Activated B cell treated with CpG ODN at 0.5 μM for 24 hours (primary cell): ENCODE data around the gene C1QBP. TPM values are rescaled to one million over a fixed set of nuclear protein-coding genes. Genes with fewer than 3 reads are reported as not detected.

Experiments used
- ATAC-seq: fragments of 200-7000 bp; cut with Tn5 transposase; one replicate; pipeline ENCODE4 v1.10.0; 2021; ENCODE audit warnings: low read depth, mild to moderate bottlenecking, moderate library complexity
- CTCF ChIA-PET: fragments of 350-600 bp; sonication (Branson Sonifier 250); formaldehyde crosslinking; loops from one replicate; lab custom pipeline; 2021; ENCODE audit warnings: antibody characterized with exemption; lab: Charles Lee
- POLR2A ChIA-PET: fragments of 350-600 bp; sonication (Branson Sonifier 250); formaldehyde crosslinking; loops from one replicate; lab custom pipeline; 2021; ENCODE audit warnings: antibody characterized with exemption; lab: Charles Lee
- DNase-seq: peaks from one replicate; pipeline ENCODE4 v3.0.0; 2022
- H3K27ac Mint-ChIP-seq: one replicate; pipeline ENCODE4 v1.8.0; 2020; ENCODE audit warnings: mixed read lengths
- H3K27me3 Mint-ChIP-seq: one replicate; pipeline ENCODE4 v1.8.0; 2021; ENCODE audit warnings: mixed read lengths
- H3K36me3 Mint-ChIP-seq: one replicate; pipeline ENCODE4 v1.8.0; 2021; ENCODE audit warnings: low read depth, mixed read lengths
- H3K4me1 Mint-ChIP-seq: one replicate; pipeline ENCODE4 v1.8.0; 2021; ENCODE audit warnings: mixed read lengths
- H3K4me3 Mint-ChIP-seq: one replicate; pipeline ENCODE4 v1.8.0; 2020; ENCODE audit warnings: mild to moderate bottlenecking, mixed read lengths
- H3K9me3 Mint-ChIP-seq: one replicate; pipeline ENCODE4 v1.8.0; 2020; ENCODE audit warnings: mixed read lengths
- intact Hi-C: fragments of 100-400 bp; cut with micrococcal nuclease; formaldehyde crosslinking; loops from one replicate; pipeline ENCODE4 v1.15.1; 2024
- total RNA-seq: library from RNA; stranded (reverse); gene quantifications from 2 replicates; pipeline ENCODE4 v1.2.3, GENCODE V29; 2022
- TF ChIP-seq, protein P1 (sequence below): fragments of 200-600 bp; IDR thresholded peaks from one replicate; pipeline ENCODE4 v1.8.0; 2022; ENCODE audit warnings: antibody characterized with exemption, mild to moderate bottlenecking

The C1QBP gene
- total RNA-seq, 1 donor from 2014 or later = 160 TPM

- TF ChIP-seq, protein P1, sequence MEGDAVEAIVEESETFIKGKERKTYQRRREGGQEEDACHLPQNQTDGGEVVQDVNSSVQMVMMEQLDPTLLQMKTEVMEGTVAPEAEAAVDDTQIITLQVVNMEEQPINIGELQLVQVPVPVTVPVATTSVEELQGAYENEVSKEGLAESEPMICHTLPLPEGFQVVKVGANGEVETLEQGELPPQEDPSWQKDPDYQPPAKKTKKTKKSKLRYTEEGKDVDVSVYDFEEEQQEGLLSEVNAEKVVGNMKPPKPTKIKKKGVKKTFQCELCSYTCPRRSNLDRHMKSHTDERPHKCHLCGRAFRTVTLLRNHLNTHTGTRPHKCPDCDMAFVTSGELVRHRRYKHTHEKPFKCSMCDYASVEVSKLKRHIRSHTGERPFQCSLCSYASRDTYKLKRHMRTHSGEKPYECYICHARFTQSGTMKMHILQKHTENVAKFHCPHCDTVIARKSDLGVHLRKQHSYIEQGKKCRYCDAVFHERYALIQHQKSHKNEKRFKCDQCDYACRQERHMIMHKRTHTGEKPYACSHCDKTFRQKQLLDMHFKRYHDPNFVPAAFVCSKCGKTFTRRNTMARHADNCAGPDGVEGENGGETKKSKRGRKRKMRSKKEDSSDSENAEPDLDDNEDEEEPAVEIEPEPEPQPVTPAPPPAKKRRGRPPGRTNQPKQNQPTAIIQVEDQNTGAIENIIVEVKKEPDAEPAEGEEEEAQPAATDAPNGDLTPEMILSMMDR = no peak
- ChIA-PET POLR2A (interaction anchor here (1.1 kb wide), 1 partner anchor 14 kb away, joined by 9 read pairs; the partner anchor contains the start of genes DERL2 and MIS12), CTCF (no interaction called here)
- intact Hi-C loops = no loop called here
- ATAC-seq (no peak), DNase-seq (no peak)
- Mint-ChIP-seq H3K27ac (no peak overlapping the region), H3K9me3 (no peaks in the 10 kb centered on the region), H3K36me3 (peaks cover 50% of the 10 kb centered on the region), H3K4me3 (no peak overlapping the region), H3K4me1 (peaks cover 12% of the 10 kb centered on the region), H3K27me3 (no peaks in the 10 kb centered on the region)
Observed at GRCh38 chr17:5472511-5472910, 33.6 kb upstream of the C1QBP start.

GRCh38 chr17:5468075-5468473 is 29.1 kb upstream of the C1QBP start:
- Mint-ChIP-seq H3K4me1 (peaks cover 37% of the 10 kb centered on the region), H3K36me3 (peaks cover 25% of the 10 kb centered on the region), H3K27ac (peak overlapping the region; percentile 47), H3K4me3 (peak overlapping the region; percentile 85), H3K27me3 (no peaks in the 10 kb centered on the region), H3K9me3 (no peaks in the 10 kb centered on the region)
- DNase-seq (no peak), ATAC-seq (no peak)
- intact Hi-C loops = loop anchor here (2.0 kb wide), 2 partner anchors 29 to 277 kb away; partner anchors contain the start of genes C1QBP and ZNF594
- TF ChIP-seq, protein P1 = no peak
- CTCF ChIA-PET = interaction anchor here (1.6 kb wide), 1 partner anchor 14 kb away, joined by 3 read pairs; no protein-coding TSS in a partner anchor
- POLR2A ChIA-PET = interaction anchor here (0.6 to 5.0 kb wide), 6 partner anchors 17 to 276 kb away, joined by 3 to 78 read pairs (median 8); partner anchors contain the start of genes C1QBP, DERL2, MIS12 and NUP88

- TF ChIP-seq, protein P1 = no peak
- ATAC-seq = no peak
- Mint-ChIP-seq H3K27me3 (no peaks in the 10 kb centered on the region), H3K9me3 (no peaks in the 10 kb centered on the region), H3K4me3 (peak overlapping the region; percentile 85), H3K27ac (no peak overlapping the region), H3K4me1 (peaks cover 37% of the 10 kb centered on the region), H3K36me3 (peaks cover 29% of the 10 kb centered on the region)
- intact Hi-C loops = no loop called here
- ChIA-PET CTCF (interaction anchor here (1.6 kb wide), 1 partner anchor 13 kb away, joined by 3 read pairs; no protein-coding TSS in a partner anchor), POLR2A (interaction anchor here (1.8 to 5.0 kb wide), 2 partner anchors 18 to 29 kb away, joined by 11 to 78 read pairs; partner anchors contain the start of genes C1QBP, DERL2 and MIS12)
- DNase-seq = no peak
Observed at GRCh38 chr17:5467416-5467815, 28.5 kb upstream of the C1QBP start.

GRCh38 chr17:5466295-5466694 is 27.3 kb upstream of the C1QBP start:
- no peaks in the 10 kb centered on the region for H3K27me3 Mint-ChIP-seq
- H3K9me3 Mint-ChIP-seq = no peaks in the 10 kb centered on the region
- peaks cover 37% of the 10 kb centered on the region for H3K4me1 Mint-ChIP-seq
- TF ChIP-seq, protein P1 = no peak
- ChIA-PET POLR2A (no interaction called here), CTCF (interaction anchor here (1.0 kb wide), 1 partner anchor 28 kb away, joined by 3 read pairs; the partner anchor contains the start of gene C1QBP)
- no peak overlapping the region for H3K27ac Mint-ChIP-seq
- peaks cover 24% of the 10 kb centered on the region for H3K36me3 Mint-ChIP-seq
- H3K4me3 Mint-ChIP-seq = no peak overlapping the region
- ATAC-seq = no peak
- intact Hi-C loops = no loop called here
- no peak for DNase-seq

DNA sequence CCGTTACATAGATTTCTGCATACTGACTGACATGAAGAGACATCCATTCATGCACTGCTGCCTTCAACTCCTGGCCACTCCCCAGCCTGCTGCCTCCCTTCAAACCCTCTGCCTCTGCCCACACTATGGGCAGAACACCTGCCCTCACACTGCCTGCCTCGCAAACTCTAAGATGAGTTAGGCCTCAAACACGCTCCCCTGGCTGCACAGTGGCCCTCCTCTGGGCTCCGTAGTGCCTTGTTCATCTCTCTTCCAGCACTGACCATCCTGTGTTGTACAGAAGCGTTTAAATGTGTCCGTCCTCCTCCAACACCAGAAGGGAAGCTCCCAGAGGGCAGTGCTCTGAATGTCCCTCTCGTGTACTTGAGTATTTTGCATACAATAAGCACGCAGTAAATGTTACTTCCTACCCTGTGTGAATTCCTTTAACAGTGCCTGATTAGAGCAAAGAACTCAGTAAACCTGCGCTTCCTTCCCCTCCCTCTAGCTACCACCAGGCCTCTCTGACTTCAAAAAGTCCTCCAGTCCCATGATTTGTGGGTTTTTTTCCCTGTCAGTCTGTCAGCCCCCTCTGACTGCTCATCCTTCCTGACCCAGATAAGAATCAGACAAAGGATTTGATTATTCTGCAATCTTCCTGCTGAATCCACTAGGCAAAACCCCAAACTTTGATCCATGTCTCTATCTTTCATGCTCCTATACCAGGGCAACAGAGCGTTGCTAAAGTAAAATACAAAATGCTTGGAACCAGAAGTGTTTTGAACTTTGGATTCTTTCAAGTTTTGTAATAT is 26.0 kb upstream of the C1QBP start:
- H3K36me3 Mint-ChIP-seq = peaks cover 37% of the 10 kb centered on the region
- ATAC-seq = no peak
- intact Hi-C loops = no loop called here
- no peaks in the 10 kb centered on the region for H3K9me3 Mint-ChIP-seq
- TF ChIP-seq, protein P1 = no peak
- ChIA-PET CTCF (interaction anchor here (1.5 kb wide), 1 partner anchor 26 kb away, joined by 4 read pairs; the partner anchor contains the start of gene C1QBP), POLR2A (no interaction called here)
- H3K27ac Mint-ChIP-seq = no peak overlapping the region
- H3K4me1 Mint-ChIP-seq = peaks cover 37% of the 10 kb centered on the region
- no peak overlapping the region for H3K4me3 Mint-ChIP-seq
- no peaks in the 10 kb centered on the region for H3K27me3 Mint-ChIP-seq
- no peak for DNase-seq
